ENCODE results near the gene NDUFV3.
A peak's percentile ranks its signal among the peaks of the same experiment; 100 is the strongest.

The NDUFV3 gene

DNA sequence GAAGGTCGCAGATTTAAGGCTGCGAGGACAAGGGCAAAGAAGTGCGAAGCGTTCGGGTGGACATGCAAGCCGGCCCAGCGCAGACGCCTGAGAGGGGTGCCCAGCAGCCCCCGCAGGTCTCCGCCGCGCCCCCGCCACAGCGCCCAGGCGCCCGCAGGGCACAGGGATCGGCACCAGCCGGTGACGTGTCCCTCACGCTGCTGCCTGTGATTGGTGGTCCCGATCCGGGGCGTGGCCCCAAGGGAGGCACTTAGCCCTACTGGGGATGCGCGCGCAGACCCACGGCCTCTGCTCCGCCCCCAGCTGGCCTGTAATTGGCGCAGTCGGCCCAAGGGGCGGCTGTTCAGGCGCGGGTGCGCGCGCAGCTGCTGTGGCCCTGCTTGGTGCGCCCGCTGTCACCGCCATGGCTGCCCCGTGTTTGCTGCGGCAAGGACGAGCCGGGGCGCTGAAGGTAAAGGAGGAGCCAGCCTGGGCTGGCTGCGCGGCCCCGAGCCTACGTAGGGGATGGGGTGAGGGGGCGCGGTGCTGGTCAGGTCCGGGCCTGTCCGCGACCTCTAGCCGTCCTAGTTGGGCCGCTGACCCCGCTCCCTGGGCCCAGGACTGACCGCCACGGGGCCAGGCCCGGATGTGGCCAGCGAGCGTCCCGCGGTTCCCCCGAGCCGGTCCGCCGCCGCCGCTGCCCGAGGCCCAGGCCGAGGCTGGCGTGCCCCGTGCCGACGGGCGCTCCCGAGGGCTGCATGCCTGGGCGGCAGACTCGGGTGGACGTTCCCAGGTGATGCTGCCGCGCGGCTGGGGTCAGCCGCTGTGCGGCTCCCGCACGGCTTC is at the start of gene NDUFV3 (continued):
- TF ChIP-seq, protein P1, sequence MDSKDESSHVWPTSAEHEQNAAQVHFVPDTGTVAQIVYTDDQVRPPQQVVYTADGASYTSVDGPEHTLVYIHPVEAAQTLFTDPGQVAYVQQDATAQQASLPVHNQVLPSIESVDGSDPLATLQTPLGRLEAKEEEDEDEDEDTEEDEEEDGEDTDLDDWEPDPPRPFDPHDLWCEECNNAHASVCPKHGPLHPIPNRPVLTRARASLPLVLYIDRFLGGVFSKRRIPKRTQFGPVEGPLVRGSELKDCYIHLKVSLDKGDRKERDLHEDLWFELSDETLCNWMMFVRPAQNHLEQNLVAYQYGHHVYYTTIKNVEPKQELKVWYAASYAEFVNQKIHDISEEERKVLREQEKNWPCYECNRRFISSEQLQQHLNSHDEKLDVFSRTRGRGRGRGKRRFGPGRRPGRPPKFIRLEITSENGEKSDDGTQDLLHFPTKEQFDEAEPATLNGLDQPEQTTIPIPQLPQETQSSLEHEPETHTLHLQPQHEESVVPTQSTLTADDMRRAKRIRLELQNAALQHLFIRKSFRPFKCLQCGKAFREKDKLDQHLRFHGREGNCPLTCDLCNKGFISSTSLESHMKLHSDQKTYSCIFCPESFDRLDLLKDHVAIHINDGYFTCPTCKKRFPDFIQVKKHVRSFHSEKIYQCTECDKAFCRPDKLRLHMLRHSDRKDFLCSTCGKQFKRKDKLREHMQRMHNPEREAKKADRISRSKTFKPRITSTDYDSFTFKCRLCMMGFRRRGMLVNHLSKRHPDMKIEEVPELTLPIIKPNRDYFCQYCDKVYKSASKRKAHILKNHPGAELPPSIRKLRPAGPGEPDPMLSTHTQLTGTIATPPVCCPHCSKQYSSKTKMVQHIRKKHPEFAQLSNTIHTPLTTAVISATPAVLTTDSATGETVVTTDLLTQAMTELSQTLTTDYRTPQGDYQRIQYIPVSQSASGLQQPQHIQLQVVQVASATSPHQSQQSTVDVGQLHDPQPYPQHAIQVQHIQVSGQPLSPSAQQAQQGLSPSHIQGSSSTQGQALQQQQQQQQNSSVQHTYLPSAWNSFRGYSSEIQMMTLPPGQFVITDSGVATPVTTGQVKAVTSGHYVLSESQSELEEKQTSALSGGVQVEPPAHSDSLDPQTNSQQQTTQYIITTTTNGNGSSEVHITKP (tag by site-specific recombination; IDR thresholded peaks at IDR 0.05): peak; percentile 78
- TF ChIP-seq ZNF404 (tag by site-specific recombination; IDR thresholded peaks at IDR 0.05): no peak
- 0 out of 2 replicates have a peak, but pooled peaks have one; percentile 9 for TF ChIP-seq KLF1 (tag by site-specific recombination; IDR thresholded peaks at IDR 0.05)
- TF ChIP-seq ZNF121 (tag by site-specific recombination; IDR thresholded peaks at IDR 0.05): 0 out of 2 replicates have a peak, but pooled peaks have one; percentile 33
- TF ChIP-seq ZNF366 (tag by site-specific recombination; conservative IDR thresholded peaks at IDR 0.05): no peak
- TF ChIP-seq ZNF629 (tag by site-specific recombination; IDR thresholded peaks at IDR 0.05): peak; percentile 81; the same call in 1 of the 2 replicates
- TF ChIP-seq, protein P2, sequence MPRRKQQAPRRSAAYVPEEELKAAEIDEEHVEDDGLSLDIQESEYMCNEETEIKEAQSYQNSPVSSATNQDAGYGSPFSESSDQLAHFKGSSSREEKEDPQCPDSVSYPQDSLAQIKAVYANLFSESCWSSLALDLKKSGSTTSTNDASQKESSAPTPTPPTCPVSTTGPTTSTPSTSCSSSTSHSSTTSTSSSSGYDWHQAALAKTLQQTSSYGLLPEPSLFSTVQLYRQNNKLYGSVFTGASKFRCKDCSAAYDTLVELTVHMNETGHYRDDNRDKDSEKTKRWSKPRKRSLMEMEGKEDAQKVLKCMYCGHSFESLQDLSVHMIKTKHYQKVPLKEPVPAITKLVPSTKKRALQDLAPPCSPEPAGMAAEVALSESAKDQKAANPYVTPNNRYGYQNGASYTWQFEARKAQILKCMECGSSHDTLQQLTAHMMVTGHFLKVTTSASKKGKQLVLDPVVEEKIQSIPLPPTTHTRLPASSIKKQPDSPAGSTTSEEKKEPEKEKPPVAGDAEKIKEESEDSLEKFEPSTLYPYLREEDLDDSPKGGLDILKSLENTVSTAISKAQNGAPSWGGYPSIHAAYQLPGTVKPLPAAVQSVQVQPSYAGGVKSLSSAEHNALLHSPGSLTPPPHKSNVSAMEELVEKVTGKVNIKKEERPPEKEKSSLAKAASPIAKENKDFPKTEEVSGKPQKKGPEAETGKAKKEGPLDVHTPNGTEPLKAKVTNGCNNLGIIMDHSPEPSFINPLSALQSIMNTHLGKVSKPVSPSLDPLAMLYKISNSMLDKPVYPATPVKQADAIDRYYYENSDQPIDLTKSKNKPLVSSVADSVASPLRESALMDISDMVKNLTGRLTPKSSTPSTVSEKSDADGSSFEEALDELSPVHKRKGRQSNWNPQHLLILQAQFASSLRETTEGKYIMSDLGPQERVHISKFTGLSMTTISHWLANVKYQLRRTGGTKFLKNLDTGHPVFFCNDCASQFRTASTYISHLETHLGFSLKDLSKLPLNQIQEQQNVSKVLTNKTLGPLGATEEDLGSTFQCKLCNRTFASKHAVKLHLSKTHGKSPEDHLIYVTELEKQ (tag by site-specific recombination; IDR thresholded peaks at IDR 0.05; ENCODE audit: borderline replicate concordance): no peak
- no peak for TF ChIP-seq ZNF311 (tag by site-specific recombination; IDR thresholded peaks at IDR 0.05; ENCODE audit: borderline replicate concordance)
- TF ChIP-seq TRIM28 (IDR thresholded peaks at IDR 0.05; ENCODE audit: borderline replicate concordance, low read length): no peak
- peak; percentile 64; the same call in 1 of the 2 replicates for TF ChIP-seq ZNF76 (tag by site-specific recombination; IDR thresholded peaks at IDR 0.05; ENCODE audit: borderline replicate concordance, low read depth)
- TF ChIP-seq, protein P3, sequence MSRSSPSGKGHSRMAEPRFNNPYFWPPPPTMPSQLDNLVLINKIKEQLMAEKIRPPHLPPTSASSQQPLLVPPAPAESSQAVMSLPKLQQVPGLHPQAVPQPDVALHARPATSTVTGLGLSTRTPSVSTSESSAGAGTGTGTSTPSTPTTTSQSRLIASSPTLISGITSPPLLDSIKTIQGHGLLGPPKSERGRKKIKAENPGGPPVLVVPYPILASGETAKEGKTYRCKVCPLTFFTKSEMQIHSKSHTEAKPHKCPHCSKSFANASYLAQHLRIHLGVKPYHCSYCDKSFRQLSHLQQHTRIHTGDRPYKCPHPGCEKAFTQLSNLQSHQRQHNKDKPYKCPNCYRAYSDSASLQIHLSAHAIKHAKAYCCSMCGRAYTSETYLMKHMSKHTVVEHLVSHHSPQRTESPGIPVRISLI (tag by site-specific recombination; IDR thresholded peaks at IDR 0.05): no peak
- TF ChIP-seq, protein P4, sequence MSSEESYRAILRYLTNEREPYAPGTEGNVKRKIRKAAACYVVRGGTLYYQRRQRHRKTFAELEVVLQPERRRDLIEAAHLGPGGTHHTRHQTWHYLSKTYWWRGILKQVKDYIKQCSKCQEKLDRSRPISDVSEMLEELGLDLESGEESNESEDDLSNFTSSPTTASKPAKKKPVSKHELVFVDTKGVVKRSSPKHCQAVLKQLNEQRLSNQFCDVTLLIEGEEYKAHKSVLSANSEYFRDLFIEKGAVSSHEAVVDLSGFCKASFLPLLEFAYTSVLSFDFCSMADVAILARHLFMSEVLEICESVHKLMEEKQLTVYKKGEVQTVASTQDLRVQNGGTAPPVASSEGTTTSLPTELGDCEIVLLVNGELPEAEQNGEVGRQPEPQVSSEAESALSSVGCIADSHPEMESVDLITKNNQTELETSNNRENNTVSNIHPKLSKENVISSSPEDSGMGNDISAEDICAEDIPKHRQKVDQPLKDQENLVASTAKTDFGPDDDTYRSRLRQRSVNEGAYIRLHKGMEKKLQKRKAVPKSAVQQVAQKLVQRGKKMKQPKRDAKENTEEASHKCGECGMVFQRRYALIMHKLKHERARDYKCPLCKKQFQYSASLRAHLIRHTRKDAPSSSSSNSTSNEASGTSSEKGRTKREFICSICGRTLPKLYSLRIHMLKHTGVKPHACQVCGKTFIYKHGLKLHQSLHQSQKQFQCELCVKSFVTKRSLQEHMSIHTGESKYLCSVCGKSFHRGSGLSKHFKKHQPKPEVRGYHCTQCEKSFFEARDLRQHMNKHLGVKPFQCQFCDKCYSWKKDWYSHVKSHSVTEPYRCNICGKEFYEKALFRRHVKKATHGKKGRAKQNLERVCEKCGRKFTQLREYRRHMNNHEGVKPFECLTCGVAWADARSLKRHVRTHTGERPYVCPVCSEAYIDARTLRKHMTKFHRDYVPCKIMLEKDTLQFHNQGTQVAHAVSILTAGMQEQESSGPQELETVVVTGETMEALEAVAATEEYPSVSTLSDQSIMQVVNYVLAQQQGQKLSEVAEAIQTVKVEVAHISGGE (tag by site-specific recombination; conservative IDR thresholded peaks at IDR 0.05; ENCODE audit: low read depth): peak; percentile 38; the same call in 1 of the 2 replicates
- TF ChIP-seq, protein P5, sequence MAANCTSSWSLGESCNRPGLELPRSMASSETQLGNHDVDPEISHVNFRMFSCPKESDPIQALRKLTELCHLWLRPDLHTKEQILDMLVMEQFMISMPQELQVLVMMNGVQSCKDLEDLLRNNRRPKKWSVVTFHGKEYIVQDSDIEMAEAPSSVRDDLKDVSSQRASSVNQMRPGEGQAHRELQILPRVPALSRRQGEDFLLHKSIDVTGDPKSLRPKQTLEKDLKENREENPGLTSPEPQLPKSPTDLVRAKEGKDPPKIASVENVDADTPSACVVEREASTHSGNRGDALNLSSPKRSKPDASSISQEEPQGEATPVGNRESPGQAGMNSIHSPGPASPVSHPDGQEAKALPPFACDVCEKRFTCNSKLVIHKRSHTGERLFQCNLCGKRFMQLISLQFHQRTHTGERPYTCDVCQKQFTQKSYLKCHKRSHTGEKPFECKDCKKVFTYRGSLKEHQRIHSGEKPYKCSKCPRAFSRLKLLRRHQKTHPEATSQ (tag by site-specific recombination; IDR thresholded peaks at IDR 0.05): peak; percentile 84; the same call in 1 of the 2 replicates
- TF ChIP-seq EGR2 (tag by site-specific recombination; IDR thresholded peaks at IDR 0.05; ENCODE audit: low read depth): peak; percentile 92
- TF ChIP-seq ZSCAN30 (tag by site-specific recombination; IDR thresholded peaks at IDR 0.05): no peak; the same call in 1 of the 2 replicates
- TF ChIP-seq ZNF23 (tag by site-specific recombination; IDR thresholded peaks at IDR 0.05; ENCODE audit: borderline replicate concordance): no peak
- TF ChIP-seq ZNF585B (tag by site-specific recombination; IDR thresholded peaks at IDR 0.05): no peak
- TF ChIP-seq, protein P6, sequence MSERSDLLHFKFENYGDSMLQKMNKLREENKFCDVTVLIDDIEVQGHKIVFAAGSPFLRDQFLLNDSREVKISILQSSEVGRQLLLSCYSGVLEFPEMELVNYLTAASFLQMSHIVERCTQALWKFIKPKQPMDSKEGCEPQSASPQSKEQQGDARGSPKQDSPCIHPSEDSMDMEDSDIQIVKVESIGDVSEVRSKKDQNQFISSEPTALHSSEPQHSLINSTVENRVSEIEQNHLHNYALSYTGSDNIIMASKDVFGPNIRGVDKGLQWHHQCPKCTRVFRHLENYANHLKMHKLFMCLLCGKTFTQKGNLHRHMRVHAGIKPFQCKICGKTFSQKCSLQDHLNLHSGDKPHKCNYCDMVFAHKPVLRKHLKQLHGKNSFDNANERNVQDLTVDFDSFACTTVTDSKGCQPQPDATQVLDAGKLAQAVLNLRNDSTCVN (tag by site-specific recombination; optimal IDR thresholded peaks at IDR 0.05): peak; percentile 100
- TF ChIP-seq ZNF521 (tag by site-specific recombination; IDR thresholded peaks at IDR 0.05): no peak
- peak; percentile 90 for TF ChIP-seq ZFHX2 (tag by site-specific recombination; conservative IDR thresholded peaks at IDR 0.05)
- TF ChIP-seq GFI1B (tag by site-specific recombination; IDR thresholded peaks at IDR 0.05): no peak
- TF ChIP-seq SP2 (tag by site-specific recombination; IDR thresholded peaks at IDR 0.05): peak; percentile 95
